HG03103 (cell line): ENCODE results near the gene PAPLN.

Experiments
- ATAC-seq: cut with Tn5 transposase; IDR thresholded peaks from one replicate; pipeline ENCODE4 v1.9.1; 2021; ENCODE audit warnings: low read depth; ENCODE audit not compliant: unreplicated experiment

The PAPLN gene

DNA sequence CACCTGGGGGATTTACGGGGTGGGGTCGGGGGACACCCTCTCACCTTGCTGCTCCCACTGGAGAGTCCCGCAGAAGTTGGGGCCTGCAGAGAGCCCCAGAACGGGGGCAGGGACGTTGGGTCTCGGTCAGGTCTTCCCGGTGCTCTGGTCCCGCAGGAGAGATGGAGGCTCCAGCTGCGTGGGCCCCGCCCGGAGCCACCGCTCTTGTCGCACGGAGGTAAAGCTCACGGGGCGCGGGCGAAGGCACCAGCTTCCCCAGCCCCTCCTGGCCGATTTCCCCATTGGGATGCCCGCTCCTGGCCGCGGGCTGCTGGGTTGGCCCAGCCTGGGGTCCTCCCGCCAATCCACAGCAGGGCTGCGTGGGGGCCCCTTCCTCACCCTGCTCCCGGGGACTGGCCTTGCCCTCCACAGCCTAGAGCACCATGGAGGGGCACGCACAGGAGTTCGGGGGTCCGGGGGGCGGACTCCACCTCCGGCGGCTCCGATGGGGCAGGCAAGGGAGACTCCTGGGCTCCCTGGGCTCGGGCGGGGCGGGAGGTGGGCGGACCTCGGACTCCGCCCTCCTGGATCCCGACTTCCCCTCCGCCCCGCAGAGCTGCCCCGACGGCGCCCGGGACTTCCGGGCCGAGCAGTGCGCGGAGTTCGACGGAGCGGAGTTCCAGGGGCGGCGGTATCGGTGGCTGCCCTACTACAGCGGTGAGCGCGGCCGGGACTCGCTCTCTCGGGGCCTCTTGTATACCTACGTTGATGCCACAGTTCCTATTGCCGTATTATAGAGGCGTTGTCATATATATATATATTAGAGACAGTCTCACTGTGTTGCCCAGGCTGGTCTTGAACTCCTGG lies 8.4 kb downstream of the PAPLN start:
- ATAC-seq = no peak

DNA sequence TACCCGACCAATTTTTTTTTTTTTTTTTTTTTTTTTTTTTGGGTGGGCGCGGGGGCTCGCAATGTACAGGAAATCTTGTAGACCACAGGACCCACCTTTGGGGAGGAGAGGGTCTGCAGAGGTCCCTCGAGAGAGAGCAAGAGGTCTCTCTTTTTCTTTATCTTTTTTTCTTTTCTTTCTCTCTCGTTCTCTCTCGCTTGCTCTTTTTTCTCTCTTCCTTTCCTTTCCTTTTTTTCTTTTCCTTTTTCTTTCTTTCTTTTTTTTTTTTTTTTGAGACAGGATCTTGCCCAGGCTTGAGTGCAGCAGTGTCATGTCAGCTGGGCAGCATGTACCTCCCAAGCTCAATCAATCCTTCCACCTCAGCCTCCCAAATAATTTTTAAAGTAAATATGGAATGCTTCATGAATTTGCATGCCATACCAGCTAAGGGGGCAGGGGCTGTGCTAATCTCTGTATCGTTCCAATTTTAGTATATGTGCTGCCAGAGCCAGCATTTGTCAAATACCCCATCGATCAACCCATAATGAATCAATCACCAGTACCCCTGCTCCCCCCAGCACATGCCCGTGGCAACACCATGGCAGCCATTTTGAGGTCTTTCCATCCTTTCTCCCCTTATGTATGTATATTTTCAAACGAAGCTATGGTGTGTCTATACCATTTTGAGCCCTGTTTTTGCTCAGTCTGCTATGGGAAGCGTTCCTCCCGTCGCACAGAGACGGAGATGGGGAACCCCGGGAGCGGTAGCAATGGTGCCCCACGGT lies 9.3 kb downstream of the PAPLN start:
- ATAC-seq = no peak

DNA sequence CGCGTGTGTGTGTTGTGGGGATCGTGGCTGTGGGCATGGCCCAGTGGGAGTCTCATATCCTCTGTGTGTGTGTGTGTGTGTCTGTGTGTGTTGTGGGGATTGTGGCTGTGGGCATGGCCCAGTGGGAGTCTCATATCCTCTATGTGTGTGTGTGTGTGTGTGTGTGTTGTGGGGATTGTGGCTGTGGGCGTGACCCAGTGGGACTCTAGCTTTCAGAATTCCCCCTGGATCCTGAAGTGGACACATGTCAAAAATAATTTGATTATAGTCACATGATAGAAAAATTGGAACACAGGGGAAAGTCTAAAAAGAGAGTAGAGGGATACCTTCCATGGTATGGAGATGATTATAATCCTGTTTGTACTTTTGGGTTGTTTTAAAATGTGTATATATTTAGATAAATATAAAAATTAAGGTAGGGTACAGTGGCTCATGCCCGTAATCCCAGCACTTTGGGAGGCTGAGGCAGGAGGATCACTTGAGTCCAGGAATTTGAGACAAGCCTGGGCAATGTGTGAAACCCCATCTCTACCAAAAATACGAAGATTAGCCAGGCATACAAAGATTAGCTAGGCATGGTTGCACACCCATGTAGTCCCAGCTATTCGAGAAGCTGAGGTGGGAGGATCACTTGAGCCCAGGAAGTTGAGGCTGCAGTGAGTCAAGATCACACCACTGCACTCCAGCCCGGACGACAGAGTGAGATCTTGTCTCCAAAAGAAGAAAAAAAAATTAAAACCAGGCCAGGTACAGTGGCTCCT lies 11.0 kb downstream of the PAPLN start:
- no peak for ATAC-seq

DNA sequence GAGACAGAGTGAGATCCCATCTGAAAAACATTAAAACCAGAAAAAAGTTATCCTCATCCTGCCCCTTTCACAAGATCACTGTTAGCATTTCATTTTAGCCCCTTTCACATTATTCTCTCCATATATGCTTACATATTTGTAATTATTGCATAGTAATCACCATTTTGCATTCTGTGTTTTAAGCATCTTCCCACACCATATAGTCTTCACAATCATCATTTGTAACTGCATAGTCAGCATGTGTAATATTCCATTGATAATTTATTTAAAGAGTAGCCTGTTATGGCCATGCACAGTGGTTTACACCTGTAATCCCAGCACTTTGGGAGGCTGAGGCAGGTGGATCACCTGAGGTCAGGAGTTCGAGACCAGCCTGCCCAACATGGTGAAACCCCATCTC lies 11.8 kb downstream of the PAPLN start:
- ATAC-seq = no peak

DNA sequence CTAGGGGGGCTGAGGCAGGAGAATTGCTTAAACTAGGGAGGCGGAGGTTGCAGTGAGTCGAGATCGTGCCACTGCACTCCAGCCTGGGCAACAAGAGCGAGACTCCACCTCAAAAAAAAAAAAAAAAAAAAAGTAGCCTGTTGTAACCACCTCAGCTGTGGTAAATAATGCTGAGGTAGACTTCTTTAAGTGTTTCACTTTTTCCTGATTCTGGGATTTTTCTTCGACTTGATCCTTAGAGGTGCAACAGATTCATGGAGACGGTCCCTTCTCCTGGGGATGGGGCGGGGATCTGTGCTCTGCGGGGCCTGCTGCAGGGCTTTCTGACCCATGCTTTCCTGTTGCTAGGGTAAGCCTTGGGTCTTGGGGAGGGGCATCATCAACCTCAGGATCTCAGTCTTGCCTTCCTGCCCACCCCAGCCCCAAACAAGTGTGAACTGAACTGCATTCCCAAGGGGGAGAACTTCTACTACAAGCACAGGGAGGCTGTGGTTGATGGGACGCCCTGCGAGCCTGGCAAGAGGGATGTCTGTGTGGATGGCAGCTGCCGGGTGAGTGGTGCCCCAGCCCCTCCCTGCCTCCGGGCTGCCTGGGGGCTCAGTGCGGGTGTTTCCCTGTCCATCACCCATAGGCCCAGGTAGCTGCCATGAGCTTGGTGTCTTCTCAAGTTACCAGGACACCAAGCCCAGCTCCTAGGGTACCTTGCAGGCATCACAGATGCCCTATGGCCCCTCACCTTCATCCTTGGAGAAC lies 12.4 kb downstream of the PAPLN start:
- no peak for ATAC-seq

DNA sequence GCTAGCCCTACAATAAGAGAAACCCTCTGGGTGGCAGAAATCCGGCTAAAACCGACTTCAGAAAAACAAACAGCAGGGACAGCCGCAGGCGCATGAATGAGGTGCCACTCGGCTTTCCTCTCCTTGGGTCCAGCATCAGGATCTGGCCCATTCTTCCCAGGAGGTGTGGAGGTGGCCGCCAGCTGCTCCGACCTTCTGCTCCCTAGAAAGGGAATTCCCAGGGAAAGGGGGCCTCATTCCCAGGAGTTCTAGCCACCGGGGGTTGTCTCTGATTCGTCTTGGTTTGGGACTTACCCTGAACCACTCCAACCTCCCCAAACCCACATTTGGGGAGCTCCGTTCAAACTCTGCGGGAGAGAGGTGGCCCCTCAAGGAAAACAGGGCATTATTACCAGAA lies 13.0 kb downstream of the PAPLN start:
- no peak for ATAC-seq

DNA sequence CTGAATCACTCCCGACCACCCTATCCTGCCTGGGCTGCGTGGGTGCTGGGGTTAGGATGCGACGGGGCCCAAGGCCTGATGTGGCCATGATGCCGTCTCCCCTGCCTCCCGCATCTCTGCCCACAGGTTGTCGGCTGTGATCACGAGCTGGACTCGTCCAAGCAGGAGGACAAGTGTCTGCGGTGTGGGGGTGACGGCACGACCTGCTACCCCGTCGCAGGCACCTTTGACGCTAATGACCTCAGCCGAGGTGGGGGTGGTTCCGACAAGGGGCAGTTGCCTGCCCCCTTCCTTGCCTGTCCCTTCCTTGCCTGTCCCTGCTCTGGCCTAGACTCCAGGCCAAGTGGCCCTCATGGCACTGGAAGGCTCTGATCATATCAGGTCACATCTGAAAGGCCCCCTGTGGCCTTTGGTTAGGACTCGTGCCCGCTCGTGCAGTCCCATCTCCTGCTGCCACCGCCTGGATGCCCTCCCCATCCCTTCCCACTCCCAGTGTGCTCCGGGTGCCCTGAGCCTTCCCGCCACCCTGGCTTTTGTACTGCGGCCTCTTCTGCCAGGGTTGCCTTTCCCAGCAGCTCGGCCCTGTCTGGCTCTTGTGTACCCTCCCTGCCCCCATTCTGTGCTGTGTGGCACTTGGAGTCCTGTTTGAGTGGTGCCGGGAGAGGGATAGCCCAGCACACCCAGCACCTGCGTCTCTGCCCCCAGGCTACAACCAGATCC lies 13.6 kb downstream of the PAPLN start:
- no peak for ATAC-seq

DNA sequence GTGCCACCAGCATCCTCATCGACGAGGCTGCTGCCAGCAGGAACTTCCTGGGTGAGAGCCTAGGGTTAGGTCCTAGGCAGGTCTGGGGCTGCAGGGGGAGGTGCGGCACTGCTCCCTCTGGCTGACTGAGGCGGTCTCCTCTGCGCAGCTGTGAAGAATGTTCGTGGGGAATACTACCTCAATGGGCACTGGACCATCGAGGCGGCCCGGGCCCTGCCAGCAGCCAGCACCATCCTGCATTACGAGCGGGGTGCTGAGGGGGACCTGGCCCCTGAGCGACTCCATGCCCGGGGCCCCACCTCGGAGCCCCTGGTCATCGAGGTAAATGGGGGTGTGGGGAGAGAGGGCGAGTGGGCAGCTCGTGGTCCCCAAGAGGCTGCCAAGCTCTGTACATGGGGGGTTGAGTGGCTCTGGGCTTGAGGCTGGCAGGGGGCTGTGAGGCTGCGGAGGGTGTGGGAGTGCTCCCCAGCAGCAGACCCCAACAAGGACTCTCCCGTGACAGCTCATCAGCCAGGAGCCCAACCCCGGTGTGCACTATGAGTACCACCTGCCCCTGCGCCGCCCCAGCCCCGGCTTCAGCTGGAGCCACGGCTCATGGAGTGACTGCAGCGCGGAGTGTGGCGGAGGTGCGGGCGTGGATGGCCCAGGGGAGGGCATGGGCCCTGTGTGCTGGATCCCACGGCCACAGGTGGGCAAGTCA lies 14.4 kb downstream of the PAPLN start:
- no peak for ATAC-seq

DNA sequence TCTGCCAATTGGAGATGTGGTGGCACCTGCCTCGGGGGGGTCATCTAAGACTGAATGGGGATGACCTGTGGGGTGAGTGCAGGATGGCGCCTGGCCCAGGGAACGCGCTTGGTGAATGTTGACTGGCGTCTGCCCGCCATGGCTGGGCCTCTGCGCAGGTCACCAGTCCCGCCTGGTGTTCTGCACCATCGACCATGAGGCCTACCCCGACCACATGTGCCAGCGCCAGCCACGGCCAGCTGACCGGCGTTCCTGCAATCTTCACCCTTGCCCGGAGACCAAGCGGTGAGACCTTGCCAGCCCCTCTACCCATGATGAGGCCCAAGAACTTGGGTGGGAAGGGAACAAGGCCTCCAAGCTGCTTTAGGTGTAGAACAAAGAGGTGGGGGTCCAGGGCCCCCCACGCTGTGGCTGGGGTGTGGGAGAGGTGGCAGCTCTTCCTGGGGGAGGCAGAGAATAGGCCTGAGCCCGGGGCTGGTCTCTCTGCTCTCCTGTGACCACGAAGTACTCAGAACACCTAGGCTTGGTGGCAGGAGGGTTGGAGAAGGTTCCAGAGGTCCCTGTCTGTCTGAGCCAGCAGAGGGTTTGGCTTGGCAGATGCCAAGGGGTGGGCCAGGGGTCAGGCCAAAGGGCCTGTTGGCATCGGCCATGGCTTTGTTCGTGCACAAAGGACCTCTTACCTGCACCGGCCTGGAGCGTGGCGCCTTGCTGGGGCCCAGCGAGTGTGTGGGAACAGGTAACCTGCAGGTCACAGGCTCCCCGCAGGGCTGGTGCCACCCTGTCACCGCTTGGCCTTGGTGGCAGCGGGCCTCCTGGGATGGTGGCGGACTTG lies 15.4 kb downstream of the PAPLN start:
- ATAC-seq = no peak

DNA sequence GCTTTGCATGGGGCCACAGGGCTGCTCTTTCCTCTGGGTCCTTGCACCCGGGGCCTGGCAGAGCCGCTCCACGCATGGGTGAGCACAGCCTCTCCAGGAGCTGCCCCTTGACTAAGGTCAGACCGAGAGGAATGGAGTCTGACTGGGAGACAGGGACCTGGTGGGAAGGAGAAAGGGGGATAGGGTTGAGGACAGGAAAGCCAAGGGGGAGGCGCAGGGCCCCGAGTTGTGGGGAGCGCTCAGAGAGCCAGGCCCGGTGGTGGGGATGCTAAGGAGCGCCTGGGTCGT lies 16.0 kb downstream of the PAPLN start:
- ATAC-seq = no peak

DNA sequence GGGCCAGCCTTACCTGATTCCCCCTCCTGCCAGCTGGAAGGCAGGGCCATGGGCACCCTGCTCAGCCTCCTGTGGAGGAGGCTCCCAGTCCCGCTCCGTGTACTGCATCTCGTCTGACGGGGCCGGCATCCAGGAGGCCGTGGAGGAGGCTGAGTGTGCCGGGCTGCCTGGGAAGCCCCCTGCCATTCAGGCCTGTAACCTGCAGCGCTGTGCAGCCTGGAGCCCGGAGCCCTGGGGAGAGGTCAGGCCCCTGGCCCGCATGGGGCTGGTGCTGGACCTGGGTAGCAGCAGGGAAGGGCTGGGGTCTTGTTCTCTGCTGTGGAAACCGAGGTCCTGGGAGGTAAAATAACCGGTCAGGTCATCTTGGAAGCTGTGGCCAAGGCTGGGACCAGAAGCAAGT lies 16.4 kb downstream of the PAPLN start:
- ATAC-seq = no peak

DNA sequence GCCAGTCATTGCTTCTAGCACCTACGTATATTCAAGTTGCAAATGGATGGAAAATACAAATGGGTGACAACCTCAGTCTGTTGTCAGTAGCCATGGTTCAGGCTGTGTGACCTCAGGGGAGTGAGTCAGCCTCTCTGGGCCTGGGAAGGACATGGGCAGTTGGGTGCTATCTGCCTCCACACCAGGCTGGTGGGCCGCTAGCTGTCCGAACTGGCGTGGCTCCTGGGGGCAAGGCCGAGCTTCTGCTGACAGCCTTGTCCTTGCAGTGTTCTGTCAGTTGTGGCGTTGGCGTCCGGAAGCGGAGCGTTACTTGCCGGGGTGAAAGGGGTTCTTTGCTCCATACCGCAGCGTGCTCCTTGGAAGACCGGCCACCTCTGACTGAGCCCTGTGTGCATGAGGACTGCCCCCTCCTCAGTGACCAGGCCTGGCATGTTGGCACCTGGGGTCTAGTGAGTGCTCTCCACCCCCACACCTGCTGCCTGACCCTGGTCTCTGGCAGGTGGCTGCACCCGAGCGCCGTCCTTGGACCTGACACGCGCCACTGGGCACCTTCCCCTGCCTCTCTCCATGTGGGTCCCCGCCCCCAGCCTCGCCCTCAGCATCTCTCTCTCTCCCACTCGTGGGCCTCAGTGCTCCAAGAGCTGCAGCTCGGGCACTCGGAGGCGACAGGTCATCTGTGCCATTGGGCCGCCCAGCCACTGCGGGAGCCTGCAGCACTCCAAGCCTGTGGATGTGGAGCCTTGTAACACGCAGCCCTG lies 17.1 kb downstream of the PAPLN start:
- no peak for ATAC-seq

DNA sequence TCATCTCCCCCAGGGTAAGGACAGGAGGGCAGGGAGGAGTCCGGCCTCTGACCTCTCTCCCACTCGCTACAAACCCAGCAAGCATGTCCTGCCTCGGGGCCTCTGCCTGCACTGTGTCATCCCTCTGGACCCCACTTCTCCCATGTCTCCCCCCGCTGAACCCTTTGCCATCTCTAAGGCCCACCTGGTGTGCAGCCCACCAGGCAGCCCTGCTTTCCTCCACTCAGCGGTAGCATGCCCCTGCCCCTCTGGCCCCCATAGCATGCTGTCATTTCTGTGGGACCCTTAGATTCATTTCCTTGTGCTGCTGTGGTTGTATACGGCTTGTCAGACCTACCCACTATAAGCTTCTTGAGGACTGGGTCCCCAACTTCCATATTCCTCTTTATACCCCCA lies 17.7 kb downstream of the PAPLN start:
- ATAC-seq = no peak

DNA sequence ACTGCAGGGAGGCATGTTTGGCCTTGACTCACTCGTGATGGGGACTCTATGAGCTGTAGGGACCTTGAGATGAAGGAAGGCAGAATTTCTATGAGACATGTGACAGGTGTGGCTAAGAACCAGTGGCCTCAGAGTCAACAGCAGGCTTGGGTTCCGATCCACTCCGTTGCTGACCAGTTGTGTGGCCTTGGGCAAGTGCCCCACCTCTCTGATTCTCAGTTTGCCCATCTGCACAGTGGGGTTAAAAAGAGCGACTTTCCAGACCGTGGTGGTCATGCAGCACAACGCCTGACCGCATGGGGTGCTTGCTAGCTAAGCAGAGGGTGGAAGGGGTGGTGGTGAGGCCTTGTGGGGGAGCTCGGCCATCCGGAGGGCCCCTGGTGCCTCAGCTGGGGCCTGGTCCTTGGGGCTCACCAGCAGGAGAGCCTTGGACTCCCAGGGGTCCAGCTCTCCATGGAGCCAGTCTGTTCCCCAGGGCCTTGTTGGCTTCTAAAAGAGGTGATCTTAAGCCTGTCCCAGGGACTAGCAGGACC lies 18.5 kb downstream of the PAPLN start:
- ATAC-seq = no peak

DNA sequence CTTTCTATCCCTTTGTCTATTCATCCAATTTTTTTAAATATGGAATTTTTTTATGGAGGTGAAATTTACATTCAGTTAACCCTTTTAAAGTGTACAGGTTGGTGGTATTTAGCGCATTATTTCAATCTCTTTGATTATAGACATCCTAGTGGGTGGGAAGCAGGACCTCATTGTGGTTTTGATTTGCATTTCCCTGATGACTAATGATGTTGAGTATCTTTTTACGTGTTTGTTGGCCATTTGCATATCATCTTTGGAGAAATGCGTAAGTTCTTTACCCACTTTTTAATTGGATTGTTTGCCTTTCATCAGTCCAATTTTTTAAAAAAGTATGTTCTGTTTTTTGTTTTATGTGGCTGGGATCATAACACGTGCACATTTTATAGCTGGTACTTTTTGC lies 20.8 kb downstream of the PAPLN start:
- no peak for ATAC-seq

DNA sequence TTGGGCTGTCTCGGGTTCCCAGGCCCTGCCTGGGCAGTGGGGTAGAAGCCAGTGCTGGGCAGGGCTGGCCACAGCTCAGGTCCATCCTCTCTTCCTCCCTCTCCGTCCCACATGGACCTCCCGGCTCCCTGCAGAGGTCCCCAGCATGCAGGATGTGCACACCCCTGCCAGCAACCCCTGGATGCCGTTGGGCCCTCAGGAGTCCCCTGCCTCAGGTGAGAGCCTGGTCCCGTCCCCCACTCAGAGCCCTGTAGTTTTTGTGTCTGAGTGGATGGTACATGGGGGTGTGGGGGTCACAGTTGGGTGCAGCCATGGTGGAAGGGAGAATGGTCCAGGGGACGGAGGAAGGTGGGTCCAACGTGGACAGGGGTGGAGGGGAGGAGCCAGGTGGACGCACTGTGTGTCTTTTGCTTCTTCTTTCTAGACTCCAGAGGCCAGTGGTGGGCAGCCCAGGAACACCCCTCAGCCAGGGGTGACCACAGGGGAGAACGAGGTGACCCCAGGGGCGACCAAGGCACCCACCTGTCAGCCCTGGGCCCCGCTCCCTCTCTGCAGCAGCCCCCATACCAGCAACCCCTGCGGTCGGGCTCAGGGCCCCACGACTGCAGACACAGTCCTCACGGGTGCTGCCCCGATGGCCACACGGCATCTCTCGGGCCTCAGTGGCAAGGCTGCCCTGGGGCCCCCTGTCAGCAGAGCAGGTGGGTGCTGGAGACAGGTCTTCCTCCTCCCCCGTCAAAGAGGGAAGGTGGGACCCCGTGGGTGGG lies 21.7 kb downstream of the PAPLN start:
- no peak for ATAC-seq

DNA sequence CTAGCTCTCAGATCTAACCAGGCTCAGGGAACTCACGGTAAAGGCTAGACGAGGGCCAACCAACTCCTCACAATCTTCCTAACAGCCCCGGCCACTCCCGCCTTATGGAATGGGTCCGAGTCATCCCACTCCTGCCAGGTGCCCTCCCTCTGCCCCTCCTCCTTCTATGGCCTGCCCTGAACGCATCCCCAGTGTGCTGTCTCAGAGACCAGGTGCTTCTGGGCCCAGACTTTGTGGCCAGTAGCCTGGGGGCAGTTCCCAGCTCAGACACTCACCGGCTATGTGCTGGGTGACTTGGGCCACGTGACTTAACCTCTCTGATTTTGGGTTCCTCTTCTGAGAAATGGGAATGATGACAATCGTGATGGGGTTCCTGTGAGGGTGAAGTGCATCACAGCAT lies 22.5 kb downstream of the PAPLN start:
- ATAC-seq = no peak
